BLaER1 (cell line): ENCODE data around the gene MADCAM1.

Source experiments
- H3K27ac ChIP-seq: shearing (Covaris generic); formaldehyde crosslinking; 2 replicates; pipeline ENCODE4 v1.8.1; 2022
- H3K27me3 ChIP-seq: shearing (Covaris generic); formaldehyde crosslinking; 2 replicates; pipeline ENCODE4 v1.8.1; 2022
- H3K36me3 ChIP-seq: shearing (Covaris generic); formaldehyde crosslinking; 2 replicates; pipeline ENCODE4 v1.8.1; 2022
- H3K4me1 ChIP-seq: shearing (Covaris generic); formaldehyde crosslinking; 2 replicates; pipeline ENCODE4 v1.8.1; 2022
- H3K4me2 ChIP-seq: shearing (Covaris generic); formaldehyde crosslinking; 2 replicates; pipeline ENCODE4 v1.8.1; 2022
- H3K4me3 ChIP-seq: shearing (Covaris generic); formaldehyde crosslinking; 2 replicates; pipeline ENCODE4 v1.8.1; 2022
- H3K9ac ChIP-seq: shearing (Covaris generic); formaldehyde crosslinking; 2 replicates; pipeline ENCODE4 v1.8.1; 2022
- H3K9me3 ChIP-seq: shearing (Covaris generic); formaldehyde crosslinking; 2 replicates; pipeline ENCODE4 v1.8.1; 2022
- H4K20me1 ChIP-seq: shearing (Covaris generic); formaldehyde crosslinking; 2 replicates; pipeline ENCODE4 v1.8.1; 2022
- Cebpa-rat ChIP-seq: shearing (Covaris generic); IDR thresholded peaks from 2 replicates; pipeline ENCODE4 v1.8.1; 2022

Gene MADCAM1

GRCh38 chr19:456547-457110 is 39.7 kb upstream of the MADCAM1 start:
- H3K9me3 ChIP-seq: peaks cover 62% of the 10 kb centered on the region

DNA sequence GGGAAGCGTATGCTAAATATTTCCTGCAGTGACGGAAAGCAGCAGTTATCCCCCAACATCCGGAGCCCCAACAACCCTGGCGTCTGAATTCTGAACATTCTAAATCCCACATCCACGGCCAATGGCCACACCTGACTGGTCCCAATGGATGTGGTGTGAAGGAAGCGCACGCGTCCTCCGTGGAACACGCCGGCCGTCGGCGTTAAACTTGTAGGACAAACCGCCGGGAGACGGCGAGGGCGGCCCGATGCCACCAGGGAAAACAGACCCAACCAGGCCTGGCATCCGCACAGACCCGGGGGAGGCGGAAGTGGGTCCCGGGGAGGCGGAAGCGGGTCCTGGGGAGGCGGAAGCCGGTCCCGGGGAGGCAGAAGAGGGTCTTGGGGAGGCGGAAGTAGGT is 38.6 kb upstream of the MADCAM1 start:
- Histone ChIP-seq H3K4me1 (no peaks in the 10 kb centered on the region), H3K4me3 (no peak overlapping the region), H3K27me3 (no peaks in the 10 kb centered on the region), H3K36me3 (no peaks in the 10 kb centered on the region), H4K20me1 (no peaks in the 10 kb centered on the region), H3K9me3 (peaks cover 61% of the 10 kb centered on the region), H3K9ac (no peak overlapping the region), H3K27ac (no peak overlapping the region), H3K4me2 (no peak overlapping the region)
- TF ChIP-seq Cebpa-rat: no peak

More at GRCh38 chr19:456547-457110, 39.7 kb upstream of the MADCAM1 start:
- Histone ChIP-seq H3K4me2 (no peak overlapping the region), H4K20me1 (no peaks in the 10 kb centered on the region), H3K9ac (no peak overlapping the region), H3K4me1 (no peaks in the 10 kb centered on the region), H3K27me3 (no peaks in the 10 kb centered on the region), H3K36me3 (no peaks in the 10 kb centered on the region), H3K4me3 (no peak overlapping the region), H3K27ac (no peak overlapping the region)
- TF ChIP-seq Cebpa-rat: no peak

DNA sequence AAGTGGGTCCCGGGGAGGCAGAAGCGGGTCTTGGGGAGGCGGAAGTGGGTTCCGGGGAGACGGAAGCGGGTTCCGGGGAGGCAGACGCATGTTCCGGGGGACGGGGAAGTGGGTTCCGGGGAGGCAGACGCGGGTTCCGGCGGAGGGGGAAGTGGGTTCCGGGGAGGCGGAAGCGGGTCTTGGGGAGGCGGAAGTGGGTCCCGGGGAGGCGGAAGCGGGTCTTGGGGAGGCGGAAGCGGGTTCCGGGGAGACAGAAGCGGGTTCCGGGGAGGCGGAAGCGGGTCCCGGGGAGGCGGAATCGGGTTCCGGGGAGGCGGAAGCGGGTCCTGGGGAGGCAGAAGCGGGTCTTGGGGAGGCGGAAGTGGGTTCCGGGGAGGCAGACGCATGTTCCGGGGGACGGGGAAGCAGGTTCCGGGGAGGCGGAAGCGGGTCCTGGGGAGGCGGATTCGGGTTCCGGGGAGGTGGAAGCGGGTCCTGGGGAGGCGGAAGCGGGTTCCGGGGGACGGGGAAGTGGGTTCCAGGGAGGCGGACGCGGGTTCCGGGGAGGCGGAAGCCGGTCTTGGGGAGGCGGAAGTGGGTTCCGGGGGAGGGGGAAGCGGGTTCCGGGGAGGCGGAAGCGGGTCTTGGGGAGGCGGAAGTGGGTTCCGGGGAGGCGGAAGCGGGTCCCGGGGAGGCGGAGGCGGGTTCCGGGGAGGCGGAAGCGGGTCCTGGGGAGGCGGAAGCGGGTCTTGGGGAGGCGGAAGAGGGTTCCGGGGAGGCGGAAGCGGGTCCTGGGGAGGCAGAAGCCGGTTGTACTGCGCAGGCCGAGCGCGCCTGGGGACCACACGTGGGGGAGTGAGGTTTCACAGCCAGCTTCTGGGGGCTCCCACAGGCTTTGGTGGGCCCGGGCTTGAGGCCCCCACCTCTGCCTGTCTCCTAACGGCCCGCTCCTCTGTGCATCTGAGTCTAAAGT is 37.9 kb upstream of the MADCAM1 start:
- H3K27me3 ChIP-seq: no peaks in the 10 kb centered on the region
- H3K4me2 ChIP-seq: no peak overlapping the region
- H3K9me3 ChIP-seq: peaks cover 55% of the 10 kb centered on the region
- H4K20me1 ChIP-seq: no peaks in the 10 kb centered on the region
- H3K27ac ChIP-seq: no peak overlapping the region
- no peak for TF ChIP-seq Cebpa-rat
- no peak overlapping the region for H3K4me3 ChIP-seq
- H3K4me1 ChIP-seq: no peaks in the 10 kb centered on the region
- H3K9ac ChIP-seq: no peak overlapping the region
- H3K36me3 ChIP-seq: no peaks in the 10 kb centered on the region

DNA sequence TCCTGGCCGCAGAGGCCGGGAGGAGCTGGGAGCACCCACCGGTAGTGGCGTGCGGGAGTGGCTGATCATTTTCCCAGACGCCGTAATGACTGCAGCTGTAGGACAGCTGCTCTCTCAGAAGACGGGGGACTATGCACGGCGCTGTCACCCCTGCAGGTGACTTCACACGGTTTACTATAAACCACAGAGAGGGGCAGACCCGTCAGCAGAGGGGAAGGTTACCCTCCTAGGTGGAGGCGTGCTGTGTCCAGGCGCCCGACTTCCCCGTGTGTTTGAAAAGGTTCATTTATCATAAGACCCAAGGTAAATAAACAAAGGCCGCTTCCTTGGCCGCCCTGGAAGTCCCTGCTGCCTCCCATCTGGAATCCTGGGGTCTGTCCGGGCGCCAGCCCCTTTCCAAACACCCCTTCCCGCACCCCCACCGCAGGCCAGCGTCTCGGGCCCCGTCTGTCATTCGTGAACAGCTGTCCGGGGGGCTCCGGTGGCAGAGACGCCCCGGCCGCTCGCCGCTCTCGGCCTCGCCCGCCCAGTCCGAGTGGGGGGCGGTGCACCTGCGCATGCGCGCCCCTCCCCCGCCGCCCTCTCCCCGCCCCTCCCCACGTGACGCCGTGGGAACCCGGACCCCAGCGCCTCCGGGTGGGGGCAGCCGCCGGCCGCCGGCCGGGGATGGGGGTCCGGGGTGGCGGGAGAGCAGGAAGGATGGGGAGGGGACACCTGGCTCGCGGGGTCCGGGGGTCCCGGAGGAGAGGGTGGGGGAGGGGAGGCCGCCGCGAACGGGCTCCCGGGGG is 36.4 kb upstream of the MADCAM1 start:
- H3K4me3 ChIP-seq: no peak overlapping the region
- no peaks in the 10 kb centered on the region for H3K27me3 ChIP-seq
- no peak overlapping the region for H3K9ac ChIP-seq
- H4K20me1 ChIP-seq: no peaks in the 10 kb centered on the region
- peaks cover 56% of the 10 kb centered on the region for H3K9me3 ChIP-seq
- no peaks in the 10 kb centered on the region for H3K36me3 ChIP-seq
- no peak for TF ChIP-seq Cebpa-rat
- H3K4me1 ChIP-seq: no peaks in the 10 kb centered on the region
- no peak overlapping the region for H3K4me2 ChIP-seq
- no peak overlapping the region for H3K27ac ChIP-seq

DNA sequence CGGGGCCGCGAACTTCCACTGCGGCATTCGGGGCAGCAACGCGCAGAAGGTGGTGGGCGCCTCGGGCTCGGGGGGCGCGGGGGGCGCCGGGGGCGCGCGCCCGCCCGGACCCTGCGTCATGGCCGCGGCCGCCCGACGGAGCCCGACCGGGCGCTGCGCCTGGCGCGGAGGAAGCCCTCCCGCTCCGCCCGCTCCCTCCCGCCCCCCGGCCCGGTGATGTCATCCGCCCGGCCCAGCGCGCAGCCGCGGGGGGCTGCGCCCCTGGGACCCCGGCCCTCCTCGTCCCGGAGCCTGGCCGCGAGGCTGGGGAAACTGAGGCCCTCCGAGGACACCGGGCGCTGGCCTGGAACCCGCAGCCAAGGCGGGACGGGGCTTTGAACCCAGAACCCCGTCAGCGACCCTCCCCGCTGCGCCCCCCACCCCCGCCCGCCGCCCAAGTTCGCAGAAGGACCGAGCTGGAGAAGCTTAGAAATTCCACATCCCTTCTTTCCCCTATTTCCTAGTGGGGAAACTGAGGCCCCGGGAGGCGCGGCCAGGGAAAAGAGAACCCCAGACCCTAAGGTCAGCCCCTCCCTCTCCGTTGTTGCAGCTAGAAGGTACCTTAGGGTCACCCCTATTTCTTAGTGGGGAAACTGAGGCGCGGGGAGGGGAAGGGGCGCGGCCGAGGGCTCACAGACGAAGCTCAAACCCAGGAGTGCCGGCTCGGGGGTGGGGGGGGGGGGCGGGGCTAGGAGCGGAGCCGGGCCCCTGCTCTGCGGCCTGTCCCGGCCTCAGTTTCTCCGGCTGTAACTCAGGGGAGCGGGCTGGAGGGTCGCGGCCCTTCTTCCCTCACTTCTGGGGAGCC is 35.2 kb upstream of the MADCAM1 start, which contains the start of gene SHC2:
Gene SHC2 (minus strand): TSS at position 157 of the 844 bp plus-strand sequence. CDS start 37 bp downstream, at position 120.
- no peak for TF ChIP-seq Cebpa-rat
- Histone ChIP-seq H3K9ac (no peak within 1 kb of the TSS), H3K4me2 (no peak within 1 kb of the TSS), H3K27me3 (no peaks in the 10 kb centered on the region), H4K20me1 (no peaks in the 10 kb centered on the region), H3K9me3 (peaks cover 56% of the 10 kb centered on the region), H3K36me3 (no peaks in the 10 kb centered on the region), H3K4me1 (no peaks in the 10 kb centered on the region), H3K4me3 (no peak within 1 kb of the TSS), H3K27ac (no peak within 1 kb of the TSS)

GRCh38 chr19:461721-462551 is 34.4 kb upstream of the MADCAM1 start:
- Histone ChIP-seq H3K9me3 (peaks cover 51% of the 10 kb centered on the region), H4K20me1 (no peaks in the 10 kb centered on the region), H3K4me2 (no peak overlapping the region), H3K27ac (no peak overlapping the region), H3K27me3 (no peaks in the 10 kb centered on the region), H3K36me3 (no peaks in the 10 kb centered on the region), H3K9ac (no peak overlapping the region), H3K4me1 (no peaks in the 10 kb centered on the region), H3K4me3 (no peak overlapping the region)
- TF ChIP-seq Cebpa-rat: no peak

DNA sequence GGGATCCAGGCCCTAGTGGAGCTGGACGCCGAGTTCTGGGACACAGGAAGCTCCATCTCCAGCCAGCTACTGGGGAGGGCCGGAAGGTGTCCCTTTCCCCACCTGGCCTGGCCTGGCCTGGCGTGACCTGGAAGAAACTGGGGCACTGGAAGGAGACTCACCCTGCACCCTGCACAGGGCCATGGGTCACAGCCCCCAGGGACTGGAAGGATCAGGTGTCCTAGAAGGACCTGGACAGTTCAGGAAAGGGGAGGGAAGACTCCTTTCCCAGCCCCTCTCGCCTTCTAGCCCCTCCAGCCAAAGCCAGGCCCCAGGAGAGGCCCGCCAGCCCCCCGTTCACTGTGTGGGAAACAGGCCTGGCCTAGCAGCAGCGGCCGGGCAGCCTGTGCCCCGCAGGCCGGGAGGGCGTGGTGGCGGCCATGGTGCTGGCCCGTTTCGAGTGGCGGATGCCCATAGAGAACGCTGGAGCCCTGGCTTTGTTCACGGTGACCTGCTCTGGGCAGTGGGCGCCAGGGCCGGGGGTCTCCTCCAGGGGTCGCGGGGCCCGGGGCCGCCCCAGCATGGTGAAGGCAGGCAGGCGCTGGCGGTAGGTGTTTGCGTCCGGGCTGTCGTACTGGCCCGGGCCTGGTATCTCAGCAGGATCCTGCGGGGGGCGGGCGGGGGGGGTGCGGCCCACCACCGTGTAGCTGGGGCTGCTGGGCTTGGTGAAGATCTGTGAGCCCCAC is 32.6 kb upstream of the MADCAM1 start:
- H3K4me1 ChIP-seq: peaks cover 4% of the 10 kb centered on the region; the same call in 1 of the 2 replicates
- no peak for TF ChIP-seq Cebpa-rat
- no peak overlapping the region for H3K4me2 ChIP-seq
- no peaks in the 10 kb centered on the region for H3K36me3 ChIP-seq
- no peak overlapping the region for H3K27ac ChIP-seq
- H3K9ac ChIP-seq: no peak overlapping the region
- H3K9me3 ChIP-seq: peaks cover 34% of the 10 kb centered on the region
- H3K4me3 ChIP-seq: no peak overlapping the region
- no peaks in the 10 kb centered on the region for H3K27me3 ChIP-seq
- H4K20me1 ChIP-seq: no peaks in the 10 kb centered on the region

GRCh38 chr19:464208-464545 is 32.1 kb upstream of the MADCAM1 start:
- H4K20me1 ChIP-seq: no peaks in the 10 kb centered on the region
- no peak overlapping the region for H3K9ac ChIP-seq
- no peaks in the 10 kb centered on the region for H3K27me3 ChIP-seq
- no peak overlapping the region for H3K4me2 ChIP-seq
- H3K36me3 ChIP-seq: no peaks in the 10 kb centered on the region
- TF ChIP-seq Cebpa-rat: no peak
- peaks cover 9% of the 10 kb centered on the region for H3K4me1 ChIP-seq
- H3K4me3 ChIP-seq: no peak overlapping the region
- H3K9me3 ChIP-seq: peaks cover 29% of the 10 kb centered on the region
- no peak overlapping the region for H3K27ac ChIP-seq
